Measurements from ENCODE around the gene NUAK1.

The NUAK1 gene

GRCh38 chr12:106113042-106113441, 25.7 kb downstream of the NUAK1 start:
- TF ChIP-seq CTCF (IDR thresholded peaks at IDR 0.05; ENCODE audit: low read depth, low read length) (no peak), EZH2phosphoT487 (IDR thresholded peaks at IDR 0.05; ENCODE audit: low read depth) (no peak)
- Histone ChIP-seq H2AFZ (ENCODE audit: low read depth, low read length) (no peak overlapping the region), H3K4me1 (ENCODE audit: low read length) (peaks cover 13% of the 10 kb centered on the region), H4K20me1 (ENCODE audit: insufficient read depth, low read length) (no peaks in the 10 kb centered on the region), H3K27me3 (ENCODE audit: low read depth, low read length) (peaks cover 12% of the 10 kb centered on the region), H3K27ac (ENCODE audit: low read length) (no peak overlapping the region), H3K9me3 (ENCODE audit: insufficient read depth, low read length) (no peaks in the 10 kb centered on the region), H3K4me3 (ENCODE audit: low read length) (no peak overlapping the region), H3K36me3 (replicated peaks; ENCODE audit: low read depth, low read length) (no peaks in the 10 kb centered on the region), H3K9ac (ENCODE audit: low read length) (no peak overlapping the region), H3K4me2 (ENCODE audit: low read length) (no peak overlapping the region), H3K79me2 (ENCODE audit: low read length) (no peaks in the 10 kb centered on the region)

GRCh38 chr12:106112145-106112821, 26.5 kb downstream of the NUAK1 start:
- H3K9ac ChIP-seq (ENCODE audit: low read length) = no peak overlapping the region
- TF ChIP-seq CTCF (IDR thresholded peaks at IDR 0.05; ENCODE audit: low read depth, low read length) (no peak), EZH2phosphoT487 (IDR thresholded peaks at IDR 0.05; ENCODE audit: low read depth) (no peak)
- no peaks in the 10 kb centered on the region for H3K79me2 ChIP-seq (ENCODE audit: low read length)

DNA sequence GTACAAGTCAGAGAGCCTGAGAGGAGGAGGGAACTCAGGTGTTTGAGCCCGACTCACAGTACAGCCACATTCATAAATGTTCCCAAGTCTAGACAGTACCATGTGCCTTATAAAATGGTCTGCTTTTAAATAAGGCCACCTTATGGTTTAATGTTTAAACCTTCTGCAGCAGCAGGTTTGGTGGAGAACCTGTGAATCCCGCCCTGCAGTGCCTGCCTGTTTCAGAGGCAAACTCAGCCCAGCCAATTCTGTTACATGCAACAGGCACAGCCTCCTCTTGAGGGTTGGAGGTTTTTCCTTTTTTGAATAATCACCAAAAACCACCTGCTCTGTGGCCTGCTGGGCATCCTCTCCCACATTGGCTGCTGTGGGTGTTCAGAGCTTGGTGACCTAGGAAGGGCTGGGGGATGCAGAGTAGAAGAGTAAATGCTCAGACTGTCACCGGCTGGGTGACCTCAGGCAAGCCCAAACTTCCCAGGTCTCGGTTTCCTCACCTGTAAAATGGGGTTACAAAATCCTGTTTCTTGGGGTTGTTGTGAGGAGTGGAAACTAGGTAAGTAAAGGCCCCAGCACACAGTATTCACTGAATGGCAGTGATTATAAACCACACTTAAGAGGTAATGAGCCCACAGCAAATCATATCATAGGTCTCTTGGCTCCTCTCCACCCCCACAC, 28.0 kb downstream of the NUAK1 start:
- Histone ChIP-seq H3K4me1 (ENCODE audit: low read length) (peaks cover 13% of the 10 kb centered on the region), H2AFZ (ENCODE audit: low read depth, low read length) (no peak overlapping the region), H3K27ac (ENCODE audit: low read length) (no peak overlapping the region), H3K9ac (ENCODE audit: low read length) (no peak overlapping the region), H3K27me3 (ENCODE audit: low read depth, low read length) (peaks cover 26% of the 10 kb centered on the region), H3K9me3 (ENCODE audit: insufficient read depth, low read length) (no peaks in the 10 kb centered on the region), H3K79me2 (ENCODE audit: low read length) (no peaks in the 10 kb centered on the region), H4K20me1 (ENCODE audit: insufficient read depth, low read length) (no peaks in the 10 kb centered on the region), H3K36me3 (replicated peaks; ENCODE audit: low read depth, low read length) (no peaks in the 10 kb centered on the region), H3K4me3 (ENCODE audit: low read length) (no peak overlapping the region), H3K4me2 (ENCODE audit: low read length) (no peak overlapping the region)
- TF ChIP-seq EZH2phosphoT487 (IDR thresholded peaks at IDR 0.05; ENCODE audit: low read depth) = no peak
- no peak for TF ChIP-seq CTCF (IDR thresholded peaks at IDR 0.05; ENCODE audit: low read depth, low read length)

More at GRCh38 chr12:106112145-106112821, 26.5 kb downstream of the NUAK1 start:
- Histone ChIP-seq H3K4me3 (ENCODE audit: low read length) (no peak overlapping the region), H2AFZ (ENCODE audit: low read depth, low read length) (no peak overlapping the region), H3K4me1 (ENCODE audit: low read length) (peaks cover 13% of the 10 kb centered on the region), H3K27ac (ENCODE audit: low read length) (no peak overlapping the region), H3K9me3 (ENCODE audit: insufficient read depth, low read length) (no peaks in the 10 kb centered on the region), H3K27me3 (ENCODE audit: low read depth, low read length) (peaks cover 12% of the 10 kb centered on the region), H3K4me2 (ENCODE audit: low read length) (no peak overlapping the region), H4K20me1 (ENCODE audit: insufficient read depth, low read length) (no peaks in the 10 kb centered on the region), H3K36me3 (replicated peaks; ENCODE audit: low read depth, low read length) (no peaks in the 10 kb centered on the region)

DNA sequence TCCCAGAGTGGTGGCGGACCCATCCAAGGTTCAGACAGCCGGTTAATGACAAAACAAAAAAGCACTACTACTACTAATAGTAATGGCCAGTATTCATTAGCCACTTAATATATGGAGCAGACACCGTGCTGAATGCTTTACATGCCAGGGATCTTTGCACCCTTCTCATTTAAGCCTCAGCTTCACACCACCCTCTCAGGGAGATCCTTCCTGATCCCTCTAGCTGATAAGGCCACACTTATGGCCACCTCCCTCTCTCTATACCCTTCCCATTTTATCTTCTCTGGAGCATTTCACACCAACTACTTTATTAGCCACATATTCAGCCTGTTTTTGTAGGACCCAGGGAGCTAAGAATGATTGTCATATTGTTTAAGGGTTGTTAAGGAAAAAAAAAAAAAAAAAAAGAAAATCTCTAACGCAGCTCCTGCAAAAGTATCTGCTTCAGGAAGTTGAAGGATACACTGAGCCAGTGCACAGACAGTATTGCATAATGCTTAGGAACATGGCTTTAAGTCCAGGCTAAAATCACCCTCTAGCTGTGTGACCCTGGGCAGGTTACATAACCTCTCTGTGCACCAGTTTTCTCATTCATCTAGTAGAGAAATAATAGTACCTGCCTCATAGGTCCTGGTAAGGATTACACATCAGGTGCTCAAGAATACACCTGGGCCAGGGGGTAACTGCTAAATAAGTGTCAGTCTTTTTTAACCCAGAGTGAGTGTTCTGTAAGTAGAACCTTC, 29.4 kb downstream of the NUAK1 start:
- Histone ChIP-seq H3K36me3 (replicated peaks; ENCODE audit: low read depth, low read length) (no peaks in the 10 kb centered on the region), H3K9me3 (ENCODE audit: insufficient read depth, low read length) (no peaks in the 10 kb centered on the region), H4K20me1 (ENCODE audit: insufficient read depth, low read length) (no peaks in the 10 kb centered on the region), H3K79me2 (ENCODE audit: low read length) (no peaks in the 10 kb centered on the region), H2AFZ (ENCODE audit: low read depth, low read length) (no peak overlapping the region), H3K9ac (ENCODE audit: low read length) (no peak overlapping the region), H3K4me1 (ENCODE audit: low read length) (peaks cover 13% of the 10 kb centered on the region), H3K4me2 (ENCODE audit: low read length) (no peak overlapping the region), H3K27ac (ENCODE audit: low read length) (no peak overlapping the region), H3K27me3 (ENCODE audit: low read depth, low read length) (peaks cover 36% of the 10 kb centered on the region), H3K4me3 (ENCODE audit: low read length) (no peak overlapping the region)
- TF ChIP-seq CTCF (IDR thresholded peaks at IDR 0.05; ENCODE audit: low read depth, low read length) = no peak
- TF ChIP-seq EZH2phosphoT487 (IDR thresholded peaks at IDR 0.05; ENCODE audit: low read depth) = no peak

All from OCI-LY3 (cell line).